Fibroblast of skin of abdomen (primary cell): ENCODE results near the gene PCNX3.

Experiments
- DNase-seq: peaks from one replicate; pipeline ENCODE4 v3.0.0-alpha.2; 2013

PCNX3 gene

GRCh38 chr11:65640483-65641296 is 25.1 kb downstream of the PCNX3 start:
- DNase-seq, result no peak

DNA sequence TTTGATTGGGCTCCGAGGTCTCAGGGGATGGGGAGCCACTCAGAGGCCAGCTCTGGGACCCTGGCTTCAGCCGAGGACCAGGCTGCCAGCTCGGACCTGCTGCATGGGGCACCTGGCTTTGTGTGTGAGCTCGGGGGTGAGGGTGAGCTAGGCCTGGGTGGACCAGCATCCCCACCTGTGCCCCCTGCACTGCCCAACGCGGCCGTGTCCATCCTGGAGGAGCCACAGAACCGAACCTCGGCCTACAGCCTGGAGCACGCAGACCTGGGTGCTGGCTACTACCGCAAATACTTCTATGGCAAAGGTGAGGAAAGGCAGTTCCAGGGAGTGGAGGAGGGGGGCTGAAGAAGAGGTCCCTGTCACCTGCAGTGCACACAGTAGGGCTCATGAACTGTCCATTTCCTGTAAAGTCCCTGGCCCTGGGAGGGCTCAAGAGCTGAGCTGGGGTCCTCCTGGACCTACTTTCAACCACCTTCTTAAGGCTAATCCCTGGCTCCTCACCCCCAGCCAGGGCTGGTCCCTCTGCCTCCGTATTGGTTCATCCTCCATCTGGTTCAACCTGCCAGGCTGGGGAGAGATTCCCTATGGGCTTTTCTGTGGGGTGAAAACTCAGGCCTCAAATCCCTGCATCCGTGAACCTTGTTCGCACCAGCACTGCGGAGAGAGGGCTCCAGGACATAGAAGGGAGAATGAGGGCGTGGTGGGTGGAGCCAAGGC is 25.9 kb downstream of the PCNX3 start:
- DNase-seq, result no peak

- DNase-seq, result no peak
Measured at GRCh38 chr11:65642014-65642671, 26.6 kb downstream of the PCNX3 start.

- no peak for DNase-seq
Measured at GRCh38 chr11:65643971-65644370, 28.4 kb downstream of the PCNX3 start.

DNA sequence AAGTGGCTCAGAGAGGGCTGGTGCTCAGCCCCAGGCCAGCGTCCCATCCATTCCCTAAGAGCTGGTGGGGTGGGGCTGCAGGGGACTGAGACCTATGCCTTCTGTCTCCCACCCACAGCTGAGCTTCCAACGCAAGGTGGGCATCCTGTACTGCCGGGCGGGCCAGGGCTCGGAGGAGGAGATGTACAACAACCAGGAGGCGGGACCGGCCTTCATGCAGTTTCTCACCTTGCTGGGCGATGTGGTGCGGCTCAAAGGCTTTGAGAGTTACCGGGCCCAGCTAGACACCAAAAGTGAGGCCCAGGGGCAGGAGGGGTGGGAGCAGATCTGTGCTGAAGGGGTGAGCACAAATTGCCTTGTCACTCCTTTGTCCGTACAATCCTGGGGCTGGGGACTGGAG is 29.3 kb downstream of the PCNX3 start:
- DNase-seq, result no peak

GRCh38 chr11:65645710-65646109 is 30.1 kb downstream of the PCNX3 start:
- peak; percentile 53 for DNase-seq

- no peak for DNase-seq
Measured at GRCh38 chr11:65646288-65646957, 30.8 kb downstream of the PCNX3 start.

- DNase-seq, result no peak
Measured at GRCh38 chr11:65646958-65647701, 31.6 kb downstream of the PCNX3 start.

- no peak for DNase-seq
Measured at GRCh38 chr11:65648997-65649493, 33.5 kb downstream of the PCNX3 start.

- no peak for DNase-seq
Measured at GRCh38 chr11:65649656-65650546, 34.3 kb downstream of the PCNX3 start.

- no peak for DNase-seq
Measured at GRCh38 chr11:65650547-65651338, 35.2 kb downstream of the PCNX3 start.

DNA sequence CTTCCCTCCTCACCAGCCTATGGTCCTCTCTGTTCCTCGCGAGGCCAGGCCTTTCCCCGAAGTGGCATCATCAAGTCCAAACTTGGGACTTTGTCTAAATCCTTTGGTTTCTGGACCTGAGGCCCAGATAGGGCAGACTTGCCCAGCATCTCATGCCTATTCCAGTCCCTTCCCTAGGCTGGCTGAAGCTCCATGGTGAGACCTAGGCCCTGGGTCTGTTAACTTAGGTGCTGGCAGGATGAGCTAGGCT is 35.7 kb downstream of the PCNX3 start:
- no peak for DNase-seq

- no peak for DNase-seq
Measured at GRCh38 chr11:65651589-65652510, 36.3 kb downstream of the PCNX3 start.

GRCh38 chr11:65652511-65653228 is 37.1 kb downstream of the PCNX3 start:
- peak; percentile 93 for DNase-seq

- no peak for DNase-seq
Measured at GRCh38 chr11:65653229-65654225, 38.0 kb downstream of the PCNX3 start.

GRCh38 chr11:65654375-65655349 is 39.1 kb downstream of the PCNX3 start:
- DNase-seq, result no peak
